Neuronal stem cell (in vitro differentiated cells): Measurements from ENCODE around the gene SPDL1.

ENCODE experiments used
- DNase-seq: peaks from one replicate; pipeline ENCODE4 v3.0.0-alpha.2; 2013; ENCODE audit warnings: low spot score
- H2AFZ ChIP-seq: one replicate; pipeline ENCODE4 v1.6.1; 2013; ENCODE audit warnings: mild to moderate bottlenecking, low read length, inconsistent platforms
- H2AK5ac ChIP-seq: 2 replicates; pipeline ENCODE4 v1.6.1; 2013; ENCODE audit warnings: low read depth, mild to moderate bottlenecking, inconsistent platforms, low read length, moderate library complexity, mixed read lengths
- H2BK120ac ChIP-seq: 2 replicates; pipeline ENCODE4 v1.6.1; 2013; ENCODE audit warnings: low read depth, mild to moderate bottlenecking, inconsistent platforms, low read length, moderate library complexity, mixed read lengths
- H2BK12ac ChIP-seq: one replicate; pipeline ENCODE4 v1.6.1; 2013; ENCODE audit warnings: low read length, inconsistent platforms
- H2BK15ac ChIP-seq: 2 replicates; pipeline ENCODE4 v1.6.1; 2013; ENCODE audit warnings: mild to moderate bottlenecking, low read length, inconsistent platforms, mixed read lengths
- H2BK5ac ChIP-seq: one replicate; pipeline ENCODE4 v1.6.1; 2013; ENCODE audit warnings: inconsistent platforms, mild to moderate bottlenecking, low read length, moderate library complexity
- H3K14ac ChIP-seq: one replicate; pipeline ENCODE4 v1.6.1; 2013; ENCODE audit warnings: low read length, inconsistent platforms
- H3K18ac ChIP-seq: 2 replicates; pipeline ENCODE4 v1.6.1; 2013; ENCODE audit warnings: low read length, inconsistent platforms
- H3K23ac ChIP-seq: 2 replicates; pipeline ENCODE4 v1.6.1; 2013; ENCODE audit warnings: low read depth, mild to moderate bottlenecking, mixed read lengths, low read length, inconsistent platforms; ENCODE audit not compliant: poor library complexity
- H3K27ac ChIP-seq: replicated peaks from 3 replicates; pipeline ENCODE4 v1.5.1; 2013; ENCODE audit warnings: low read length, inconsistent platforms
- H3K27me3 ChIP-seq, 3 experiments: 2 replicates each; pipeline ENCODE4 v1.6.1; 2013; ENCODE audit warnings: low read length in 3 of 3, mild to moderate bottlenecking in 2 of 3, inconsistent platforms in 1 of 3, low read depth in 1 of 3, mixed read lengths in 1 of 3, moderate library complexity in 1 of 3; ENCODE audit not compliant: control insufficient read depth in 3 of 3, insufficient read depth in 3 of 3
- H3K36me3 ChIP-seq, 2 donors: replicated peaks in 1 of 2; 2 replicates each; pipeline ENCODE4 v1.6.1; 2013; ENCODE audit warnings: low read length in 2 of 2; ENCODE audit not compliant: control insufficient read depth in 2 of 2, insufficient read depth in 2 of 2
- H3K4ac ChIP-seq: 2 replicates; pipeline ENCODE4 v1.6.1; 2013; ENCODE audit warnings: inconsistent platforms, mild to moderate bottlenecking, low read length, moderate library complexity
- H3K4me1 ChIP-seq, 2 donors: 1 replicate in 1 of 2; 2 replicates in 1 of 2; pipeline ENCODE4 v1.6.1; 2013; ENCODE audit warnings: low read length in 2 of 2, low read depth in 1 of 2; ENCODE audit not compliant: control insufficient read depth in 2 of 2, insufficient read depth in 1 of 2
- H3K4me2 ChIP-seq: one replicate; pipeline ENCODE4 v1.6.1; 2013; ENCODE audit warnings: mild to moderate bottlenecking, low read length, inconsistent platforms; ENCODE audit not compliant: insufficient read depth, poor library complexity, severe bottlenecking
- H3K4me3 ChIP-seq, 2 donors: 2 replicates each; pipeline ENCODE4 v1.5.1; 2013; ENCODE audit warnings: low read length in 2 of 2, mild to moderate bottlenecking in 2 of 2, inconsistent platforms in 1 of 2, moderate library complexity in 1 of 2
- H3K79me1 ChIP-seq: one replicate; pipeline ENCODE4 v1.6.1; 2013; ENCODE audit warnings: low read depth, mild to moderate bottlenecking, inconsistent platforms, low read length, moderate library complexity
- H3K9ac ChIP-seq: one replicate; pipeline ENCODE4 v1.6.1; 2013; ENCODE audit warnings: mild to moderate bottlenecking, low read depth, low read length, inconsistent platforms; ENCODE audit not compliant: poor library complexity
- H3K9me3 ChIP-seq, 2 donors: replicated peaks in 1 of 2; 2 replicates each; pipeline versions ENCODE3 to v1.6.1; 2013; ENCODE audit warnings: low read length in 2 of 2, mild to moderate bottlenecking in 2 of 2, inconsistent platforms in 1 of 2, low read depth in 1 of 2, mixed read lengths in 1 of 2, moderate library complexity in 1 of 2; ENCODE audit not compliant: control insufficient read depth in 2 of 2, insufficient read depth in 1 of 2
- H4K8ac ChIP-seq: one replicate; pipeline ENCODE4 v1.6.1; 2013; ENCODE audit warnings: low read depth, mild to moderate bottlenecking, inconsistent platforms, low read length, moderate library complexity
- H4K91ac ChIP-seq: one replicate; pipeline ENCODE4 v1.6.1; 2013; ENCODE audit warnings: low read length, low read depth, mild to moderate bottlenecking, inconsistent platforms; ENCODE audit not compliant: poor library complexity
- WGBS, 2 donors: extraction: QIAGEN DNeasy Blood & Tissue Kit; methylation state at CpG; one replicate each; pipeline ENCODE4 v1.1.7; 2013; ENCODE audit warnings: missing lambda C conversion rate in 2 of 2, mixed read lengths in 1 of 2; ENCODE audit not compliant: insufficient read length in 2 of 2, insufficient replicate concordance in 1 of 2; ENCODE audit errors: extremely low coverage in 2 of 2; 5-methylcytosine and 5-hydroxymethylcytosine counted together

The SPDL1 gene

DNA sequence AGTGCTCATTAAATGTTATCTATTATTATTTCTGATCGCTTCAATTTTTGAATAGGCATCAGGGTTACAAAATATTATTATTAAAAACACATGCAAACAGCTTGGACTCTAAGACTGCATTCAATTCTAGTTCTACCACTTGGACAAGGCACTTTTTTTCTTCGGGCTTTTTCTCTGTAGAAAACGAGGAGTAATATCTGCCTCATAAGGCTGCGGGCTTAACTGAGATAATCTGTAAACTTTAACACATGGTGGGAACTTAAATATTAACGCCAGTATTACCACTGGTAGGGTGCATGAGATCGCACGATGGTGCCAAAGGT, 511 bp upstream of the SPDL1 start:
- Histone ChIP-seq H3K27ac (no peak overlapping the region), H3K9me3 (no peaks in the 10 kb centered on the region), H3K23ac (no peak overlapping the region), H2AFZ (peak overlapping the region; percentile 89), H3K4me3 (peak overlapping the region; percentile 72 to 77), H2BK12ac (no peak overlapping the region), H3K9ac (no peak overlapping the region), H3K4me2 (peak overlapping the region; percentile 55), H3K4ac (no peak overlapping the region), H3K18ac (no peak overlapping the region), H3K79me1 (peaks cover 3% of the 10 kb centered on the region), H2BK5ac (no peak overlapping the region), H3K14ac (no peak overlapping the region), H3K4me1 (no peaks in the 10 kb centered on the region), H4K91ac (no peak overlapping the region), H3K36me3 (peaks cover 0 to 19% of the 10 kb centered on the region in 2 donors), H2BK15ac (no peak overlapping the region), H4K8ac (no peak overlapping the region), H2AK5ac (no peak overlapping the region), H3K27me3 (peaks cover 0 to under 1% (median 0%) of the 10 kb centered on the region in 3 experiments), H2BK120ac (no peak overlapping the region)
- no CpG with 5 or more reads among the region's 7 CpGs for WGBS, 2 donors
- no peak for DNase-seq

DNA sequence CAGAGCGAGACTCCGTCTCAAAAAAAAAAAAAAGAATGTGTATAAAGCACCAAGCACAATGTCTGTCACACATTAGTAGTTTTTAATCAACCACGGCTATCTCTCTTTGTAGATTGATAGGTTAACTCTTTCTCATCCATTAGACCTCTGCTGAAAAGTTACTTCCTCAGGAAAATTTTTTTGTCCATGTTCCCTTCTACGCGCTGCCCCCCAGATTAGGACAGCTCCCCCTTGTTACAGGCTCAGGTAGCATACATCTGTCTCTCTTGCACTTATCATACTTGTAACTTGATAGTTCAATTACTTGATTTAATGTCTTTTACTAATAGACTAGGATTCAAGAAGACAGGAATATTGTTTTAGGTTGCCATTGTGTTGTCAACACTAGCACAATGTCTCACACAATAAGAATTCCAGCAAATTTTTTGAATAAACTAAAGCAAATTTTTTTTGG, 1.5 kb downstream of the SPDL1 start:
- no peak overlapping the region for H3K23ac ChIP-seq
- no peak overlapping the region for H4K8ac ChIP-seq
- H3K4me2 ChIP-seq: peak overlapping the region; percentile 46
- H3K79me1 ChIP-seq: peaks cover 3% of the 10 kb centered on the region
- no CpG with 5 or more reads among the region's 5 CpGs for WGBS, 2 donors
- H2AK5ac ChIP-seq: no peak overlapping the region
- H2BK5ac ChIP-seq: no peak overlapping the region
- H3K18ac ChIP-seq: no peak overlapping the region
- H3K14ac ChIP-seq: no peak overlapping the region
- H3K27ac ChIP-seq: no peak overlapping the region
- H3K4me1 ChIP-seq: no peaks in the 10 kb centered on the region
- H3K4me3 ChIP-seq: peak overlapping the region in 1 of 2 donors; percentile 77
- H3K27me3 ChIP-seq: no peaks in the 10 kb centered on the region
- H2AFZ ChIP-seq: no peak overlapping the region
- H3K4ac ChIP-seq: no peak overlapping the region
- no peak overlapping the region for H2BK12ac ChIP-seq
- no peak overlapping the region for H2BK15ac ChIP-seq
- no peak overlapping the region for H3K9ac ChIP-seq
- H2BK120ac ChIP-seq: no peak overlapping the region
- no peak overlapping the region for H4K91ac ChIP-seq
- DNase-seq: no peak
- H3K36me3 ChIP-seq: peaks cover 7 to 39% of the 10 kb centered on the region in 2 donors
- H3K9me3 ChIP-seq: no peaks in the 10 kb centered on the region

GRCh38 chr5:169590602-169591001, 7.0 kb downstream of the SPDL1 start:
- Histone ChIP-seq H4K91ac (no peak overlapping the region), H3K27ac (no peak overlapping the region), H3K27me3 (no peaks in the 10 kb centered on the region), H2BK5ac (no peak overlapping the region), H3K23ac (no peak overlapping the region), H3K79me1 (no peaks in the 10 kb centered on the region), H3K9ac (no peak overlapping the region), H3K4me2 (no peak overlapping the region), H3K14ac (no peak overlapping the region), H3K36me3 (peaks cover 25 to 94% of the 10 kb centered on the region in 2 donors), H3K4ac (no peak overlapping the region), H3K18ac (no peak overlapping the region), H2BK120ac (no peak overlapping the region), H3K4me1 (no peaks in the 10 kb centered on the region), H3K9me3 (no peaks in the 10 kb centered on the region), H2BK15ac (no peak overlapping the region), H3K4me3 (no peak overlapping the region), H2AFZ (no peak overlapping the region), H2BK12ac (no peak overlapping the region), H4K8ac (no peak overlapping the region), H2AK5ac (no peak overlapping the region)
- no CpG with 5 or more reads among the region's 3 CpGs for WGBS, 2 donors
- no peak for DNase-seq

- Histone ChIP-seq H3K9me3 (no peaks in the 10 kb centered on the region), H3K23ac (no peak overlapping the region), H4K91ac (no peak overlapping the region), H2AFZ (no peak overlapping the region), H3K79me1 (no peaks in the 10 kb centered on the region), H3K14ac (no peak overlapping the region), H3K36me3 (peaks cover 27 to 98% of the 10 kb centered on the region in 2 donors), H2BK15ac (no peak overlapping the region), H3K27me3 (no peaks in the 10 kb centered on the region), H3K4me3 (no peak overlapping the region), H3K9ac (no peak overlapping the region), H4K8ac (no peak overlapping the region), H2AK5ac (no peak overlapping the region), H2BK5ac (no peak overlapping the region), H3K18ac (no peak overlapping the region), H2BK12ac (no peak overlapping the region), H2BK120ac (no peak overlapping the region), H3K4ac (no peak overlapping the region), H3K4me1 (no peaks in the 10 kb centered on the region), H3K27ac (no peak overlapping the region), H3K4me2 (no peak overlapping the region)
- no peak for DNase-seq
- no CpG with 5 or more reads among the region's 1 CpG for WGBS, 2 donors
Observed at GRCh38 chr5:169591636-169592035, 8.1 kb downstream of the SPDL1 start.
